GM23338 (cell line): Measurements from ENCODE around the gene MPV17. TPM values are rescaled to one million over a fixed set of nuclear protein-coding genes. Genes with fewer than 3 reads are reported as not detected.

Experiments
- ATAC-seq: fragments of 200-7000 bp; cut with Tn5 transposase; 3 replicates; pipeline ENCODE4 v1.9.1; 2020
- DNase-seq: peaks from one replicate; pipeline ENCODE4 v3.0.0-alpha.2; 2015; ENCODE audit warnings: low spot score
- H2AFZ ChIP-seq: fragments of 200-600 bp; sonication (generic); 2 replicates; pipeline ENCODE4 v1.8.0; 2016; ENCODE audit warnings: antibody characterized with exemption, mild to moderate bottlenecking, moderate library complexity
- H3F3A ChIP-seq: fragments of 200-600 bp; sonication (generic); replicated peaks from 2 replicates; pipeline ENCODE4 v1.8.0; 2017; ENCODE audit warnings: antibody characterized with exemption, mixed run types, low read depth
- H3K27ac ChIP-seq: fragments of 200-600 bp; sonication (generic); 2 replicates; pipeline ENCODE4 v1.6.1; 2016; ENCODE audit warnings: low read depth
- H3K27me3 ChIP-seq: fragments of 200-600 bp; sonication (generic); 2 replicates; pipeline ENCODE4 v1.8.0; 2016; ENCODE audit warnings: mild to moderate bottlenecking, mixed run types, moderate library complexity; ENCODE audit not compliant: insufficient read depth
- H3K36me3 ChIP-seq: fragments of 200-600 bp; sonication (generic); 2 replicates; pipeline ENCODE4 v1.8.0; 2016; ENCODE audit warnings: mild to moderate bottlenecking; ENCODE audit not compliant: insufficient read depth
- H3K4me1 ChIP-seq: fragments of 200-600 bp; sonication (generic); 2 replicates; pipeline ENCODE4 v1.8.0; 2016; ENCODE audit warnings: mild to moderate bottlenecking, moderate library complexity; ENCODE audit not compliant: insufficient read depth
- H3K4me2 ChIP-seq: fragments of 200-600 bp; sonication (generic); 2 replicates; pipeline ENCODE4 v1.7.1; 2017; ENCODE audit warnings: mixed run types
- H3K4me3 ChIP-seq: fragments of 200-600 bp; sonication (generic); 2 replicates; pipeline ENCODE4 v1.6.1; 2016; ENCODE audit warnings: mixed run types
- H3K79me2 ChIP-seq: fragments of 200-600 bp; sonication (generic); replicated peaks from 2 replicates; pipeline ENCODE4 v1.8.0; 2017; ENCODE audit warnings: mild to moderate bottlenecking; ENCODE audit not compliant: insufficient read depth
- H3K9me2 ChIP-seq: fragments of 200-600 bp; sonication (generic); 2 replicates; pipeline ENCODE4 v1.8.0; 2017; ENCODE audit not compliant: insufficient read depth
- H4K20me1 ChIP-seq: fragments of 200-600 bp; sonication (generic); replicated peaks from 2 replicates; pipeline ENCODE4 v1.8.0; 2017; ENCODE audit warnings: mild to moderate bottlenecking; ENCODE audit not compliant: insufficient read depth
- H3K27ac Mint-ChIP-seq: 2 replicates; pipeline ENCODE4 v1.8.0; 2020; ENCODE audit warnings: inconsistent platforms, mild to moderate bottlenecking, moderate library complexity, mixed read lengths
- H3K27me3 Mint-ChIP-seq: 3 replicates; pipeline ENCODE4 v1.8.0; 2022; ENCODE audit warnings: low read depth, mild to moderate bottlenecking, moderate library complexity, mixed read lengths, inconsistent platforms; ENCODE audit not compliant: insufficient read depth, poor library complexity
- H3K36me3 Mint-ChIP-seq: 3 replicates; pipeline ENCODE4 v1.8.0; 2021; ENCODE audit warnings: low read depth, mild to moderate bottlenecking, inconsistent platforms, moderate library complexity, mixed read lengths
- H3K4me1 Mint-ChIP-seq: 3 replicates; pipeline ENCODE4 v1.8.0; 2020; ENCODE audit warnings: mild to moderate bottlenecking, inconsistent platforms, mixed read lengths
- H3K4me3 Mint-ChIP-seq: 3 replicates; pipeline ENCODE4 v1.8.0; 2021; ENCODE audit warnings: moderate library complexity, mild to moderate bottlenecking, inconsistent platforms, mixed read lengths
- H3K9me3 Mint-ChIP-seq: 3 replicates; pipeline ENCODE4 v1.8.0; 2020; ENCODE audit warnings: moderate library complexity, mild to moderate bottlenecking, inconsistent platforms, mixed read lengths
- CREB1 ChIP-seq: fragments of 250-450 bp; sonication (Bioruptor Pico); IDR thresholded peaks from 2 replicates; pipeline ENCODE4 v1.5.0; 2020; ENCODE audit warnings: low read depth, mild to moderate bottlenecking, moderate library complexity
- EZH2 ChIP-seq: fragments of 200-600 bp; sonication (generic); IDR thresholded peaks from one replicate; pipeline ENCODE4 v1.8.0; 2017; ENCODE audit warnings: antibody characterized with exemption, mild to moderate bottlenecking, low read depth; ENCODE audit not compliant: unreplicated experiment
- EZH2phosphoT487 ChIP-seq: fragments of 200-600 bp; sonication (generic); IDR thresholded peaks from one replicate; pipeline ENCODE4 v1.8.1; 2018; ENCODE audit warnings: antibody characterized with exemption; ENCODE audit not compliant: unreplicated experiment
- JUNB ChIP-seq: IDR thresholded peaks from one replicate; pipeline ENCODE4 v1.6.1; 2016; ENCODE audit warnings: antibody characterized with exemption; ENCODE audit not compliant: unreplicated experiment
- NANOG ChIP-seq: IDR thresholded peaks from 2 replicates; pipeline ENCODE4 v1.6.1; 2016; ENCODE audit warnings: antibody characterized with exemption, borderline replicate concordance
- POLR2AphosphoS5 ChIP-seq: IDR thresholded peaks from 2 replicates; pipeline ENCODE4 v1.6.1; 2016; ENCODE audit warnings: antibody characterized with exemption, low read depth
- ZNF114 ChIP-seq: fragments of 250-450 bp; sonication (Bioruptor Pico); IDR thresholded peaks from 2 replicates; pipeline ENCODE4 v1.5.0; 2020; ENCODE audit warnings: mild to moderate bottlenecking, moderate library complexity
- ZNF331 ChIP-seq: fragments of 250-450 bp; sonication (Bioruptor Pico); IDR thresholded peaks from 2 replicates; pipeline ENCODE4 v1.5.0; 2020; ENCODE audit warnings: low read depth, mild to moderate bottlenecking, moderate library complexity
- polyA plus RNA-seq: library from polyadenylated mRNA; unstranded; fragments of >200 nt; fragmentation: Nextera tagmentation; extraction: Ambion mirVana; gene quantifications from 2 replicates; pipeline ENCODE4 v1.2.1, GENCODE V29; 2016
- total RNA-seq: library from RNA; depleted of rRNA; stranded (reverse); fragments of >200 nt; shearing (Covaris generic); gene quantifications from 2 replicates; pipeline ENCODE4 v1.2.3, GENCODE V29; 2014
- TF ChIP-seq, protein P1 (sequence below): IDR thresholded peaks from 2 replicates; pipeline ENCODE4 v1.6.1; 2016; ENCODE audit warnings: antibody characterized with exemption
- TF ChIP-seq, protein P2 (sequence below): IDR thresholded peaks from one replicate; pipeline ENCODE4 v1.6.1; 2018; ENCODE audit warnings: antibody characterized with exemption; ENCODE audit not compliant: unreplicated experiment
- TF ChIP-seq, protein P3 (sequence below), 2 experiments: fragments of 200-600 bp in 1 of 2; sonication (generic) in 1 of 2; conservative IDR thresholded peaks; 2 replicates each; pipeline versions ENCODE4 v1.5.1 to v1.6.1; 2016 to 2017; ENCODE audit warnings: antibody characterized with exemption in 2 of 2, low read depth in 2 of 2, mild to moderate bottlenecking in 2 of 2, moderate library complexity in 1 of 2

Gene MPV17
- total and polyA plus RNA-seq, 2 experiments from 2014 or later = 52.5 to 94.2 TPM

DNA sequence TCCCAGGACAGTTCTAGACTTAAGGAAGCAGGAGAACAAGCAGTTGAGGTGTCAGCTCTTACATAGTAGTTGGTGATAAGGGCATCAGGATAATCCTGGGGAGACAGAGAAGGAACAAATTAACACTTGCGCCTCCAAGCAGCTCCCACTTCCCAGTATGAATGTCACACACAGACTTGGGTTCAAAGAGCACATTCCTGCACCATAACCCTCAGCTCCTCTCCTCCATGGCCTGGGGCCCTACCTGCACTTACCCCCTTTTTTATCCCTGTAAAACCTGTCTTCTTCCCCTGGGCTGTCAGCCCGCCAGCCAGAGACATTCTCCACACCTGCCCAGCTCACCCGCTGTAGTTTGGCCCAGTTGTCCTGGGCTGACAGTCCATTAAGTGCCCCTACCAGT is 10.7 kb downstream of the MPV17 start:
- Histone ChIP-seq H3K4me2 (no peak overlapping the region), H3K27ac (no peak overlapping the region), H3K79me2 (no peaks in the 10 kb centered on the region), H2AFZ (no peak overlapping the region), H3K4me1 (peaks cover 13% of the 10 kb centered on the region), H3K4me3 (no peak overlapping the region), H3F3A (0 out of 2 replicates have a peak, but pooled peaks cover 6% of the 10 kb centered on the region), H3K27me3 (peaks cover 28% of the 10 kb centered on the region), H3K36me3 (no peaks in the 10 kb centered on the region), H4K20me1 (peaks cover 7% of the 10 kb centered on the region; the same call in 1 of the 2 replicates), H3K9me2 (no peaks in the 10 kb centered on the region)
- Mint-ChIP-seq H3K4me3 (no peak overlapping the region), H3K27ac (no peak overlapping the region), H3K36me3 (peaks cover 5% of the 10 kb centered on the region; the same call in 1 of the 3 replicates), H3K27me3 (peaks cover 25% of the 10 kb centered on the region), H3K9me3 (no peaks in the 10 kb centered on the region), H3K4me1 (peaks cover 17% of the 10 kb centered on the region; the same call in 2 of the 3 replicates)
- TF ChIP-seq JUNB = no peak
- TF ChIP-seq ZNF114 (CRISPR knock-in tag) = no peak
- TF ChIP-seq ZNF331 = no peak
- TF ChIP-seq, protein P1, sequence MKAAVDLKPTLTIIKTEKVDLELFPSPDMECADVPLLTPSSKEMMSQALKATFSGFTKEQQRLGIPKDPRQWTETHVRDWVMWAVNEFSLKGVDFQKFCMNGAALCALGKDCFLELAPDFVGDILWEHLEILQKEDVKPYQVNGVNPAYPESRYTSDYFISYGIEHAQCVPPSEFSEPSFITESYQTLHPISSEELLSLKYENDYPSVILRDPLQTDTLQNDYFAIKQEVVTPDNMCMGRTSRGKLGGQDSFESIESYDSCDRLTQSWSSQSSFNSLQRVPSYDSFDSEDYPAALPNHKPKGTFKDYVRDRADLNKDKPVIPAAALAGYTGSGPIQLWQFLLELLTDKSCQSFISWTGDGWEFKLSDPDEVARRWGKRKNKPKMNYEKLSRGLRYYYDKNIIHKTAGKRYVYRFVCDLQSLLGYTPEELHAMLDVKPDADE = no peak
- no peak for TF ChIP-seq CREB1
- ATAC-seq = no peak
- no peak for DNase-seq

DNA sequence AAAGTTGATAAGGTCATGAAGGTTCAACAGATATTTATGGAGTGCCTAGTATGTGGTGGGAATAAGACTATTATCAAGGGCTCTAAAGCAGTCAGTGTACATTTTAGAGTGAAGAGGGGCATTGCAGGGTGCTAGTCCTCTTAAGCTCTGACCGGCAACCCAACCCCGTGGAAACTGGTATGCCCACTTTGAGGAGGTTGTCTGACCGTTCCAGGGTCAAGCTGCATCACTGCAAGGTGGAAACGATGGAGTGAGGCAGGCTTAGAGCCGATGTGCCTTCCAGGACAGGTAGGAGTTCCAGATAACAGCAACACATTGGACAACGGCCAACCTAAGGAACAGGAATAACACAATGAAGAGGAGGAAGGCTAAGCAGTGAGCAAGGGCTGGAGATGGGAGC is 13.2 kb downstream of the MPV17 start:
- no peak overlapping the region for H3K4me3 Mint-ChIP-seq
- ATAC-seq = no peak
- no peak overlapping the region for H3K4me3 ChIP-seq
- H3K4me1 ChIP-seq = peaks cover 9% of the 10 kb centered on the region; the same call in 1 of the 2 replicates
- no peaks in the 10 kb centered on the region for H3K79me2 ChIP-seq
- no peak for DNase-seq
- peaks cover 50% of the 10 kb centered on the region for H3K27me3 Mint-ChIP-seq
- H3K4me2 ChIP-seq = no peak overlapping the region
- TF ChIP-seq EZH2 (no peak), EZH2phosphoT487 (no peak), NANOG (no peak), ZNF331 (no peak), POLR2AphosphoS5 (no peak)
- TF ChIP-seq, protein P2, sequence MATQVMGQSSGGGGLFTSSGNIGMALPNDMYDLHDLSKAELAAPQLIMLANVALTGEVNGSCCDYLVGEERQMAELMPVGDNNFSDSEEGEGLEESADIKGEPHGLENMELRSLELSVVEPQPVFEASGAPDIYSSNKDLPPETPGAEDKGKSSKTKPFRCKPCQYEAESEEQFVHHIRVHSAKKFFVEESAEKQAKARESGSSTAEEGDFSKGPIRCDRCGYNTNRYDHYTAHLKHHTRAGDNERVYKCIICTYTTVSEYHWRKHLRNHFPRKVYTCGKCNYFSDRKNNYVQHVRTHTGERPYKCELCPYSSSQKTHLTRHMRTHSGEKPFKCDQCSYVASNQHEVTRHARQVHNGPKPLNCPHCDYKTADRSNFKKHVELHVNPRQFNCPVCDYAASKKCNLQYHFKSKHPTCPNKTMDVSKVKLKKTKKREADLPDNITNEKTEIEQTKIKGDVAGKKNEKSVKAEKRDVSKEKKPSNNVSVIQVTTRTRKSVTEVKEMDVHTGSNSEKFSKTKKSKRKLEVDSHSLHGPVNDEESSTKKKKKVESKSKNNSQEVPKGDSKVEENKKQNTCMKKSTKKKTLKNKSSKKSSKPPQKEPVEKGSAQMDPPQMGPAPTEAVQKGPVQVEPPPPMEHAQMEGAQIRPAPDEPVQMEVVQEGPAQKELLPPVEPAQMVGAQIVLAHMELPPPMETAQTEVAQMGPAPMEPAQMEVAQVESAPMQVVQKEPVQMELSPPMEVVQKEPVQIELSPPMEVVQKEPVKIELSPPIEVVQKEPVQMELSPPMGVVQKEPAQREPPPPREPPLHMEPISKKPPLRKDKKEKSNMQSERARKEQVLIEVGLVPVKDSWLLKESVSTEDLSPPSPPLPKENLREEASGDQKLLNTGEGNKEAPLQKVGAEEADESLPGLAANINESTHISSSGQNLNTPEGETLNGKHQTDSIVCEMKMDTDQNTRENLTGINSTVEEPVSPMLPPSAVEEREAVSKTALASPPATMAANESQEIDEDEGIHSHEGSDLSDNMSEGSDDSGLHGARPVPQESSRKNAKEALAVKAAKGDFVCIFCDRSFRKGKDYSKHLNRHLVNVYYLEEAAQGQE = no peak
- TF ChIP-seq, protein P1 = no peak
- TF ChIP-seq, protein P3, sequence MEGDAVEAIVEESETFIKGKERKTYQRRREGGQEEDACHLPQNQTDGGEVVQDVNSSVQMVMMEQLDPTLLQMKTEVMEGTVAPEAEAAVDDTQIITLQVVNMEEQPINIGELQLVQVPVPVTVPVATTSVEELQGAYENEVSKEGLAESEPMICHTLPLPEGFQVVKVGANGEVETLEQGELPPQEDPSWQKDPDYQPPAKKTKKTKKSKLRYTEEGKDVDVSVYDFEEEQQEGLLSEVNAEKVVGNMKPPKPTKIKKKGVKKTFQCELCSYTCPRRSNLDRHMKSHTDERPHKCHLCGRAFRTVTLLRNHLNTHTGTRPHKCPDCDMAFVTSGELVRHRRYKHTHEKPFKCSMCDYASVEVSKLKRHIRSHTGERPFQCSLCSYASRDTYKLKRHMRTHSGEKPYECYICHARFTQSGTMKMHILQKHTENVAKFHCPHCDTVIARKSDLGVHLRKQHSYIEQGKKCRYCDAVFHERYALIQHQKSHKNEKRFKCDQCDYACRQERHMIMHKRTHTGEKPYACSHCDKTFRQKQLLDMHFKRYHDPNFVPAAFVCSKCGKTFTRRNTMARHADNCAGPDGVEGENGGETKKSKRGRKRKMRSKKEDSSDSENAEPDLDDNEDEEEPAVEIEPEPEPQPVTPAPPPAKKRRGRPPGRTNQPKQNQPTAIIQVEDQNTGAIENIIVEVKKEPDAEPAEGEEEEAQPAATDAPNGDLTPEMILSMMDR (conservative IDR thresholded peaks at IDR 0.05; ENCODE audit: low read depth in 2 of 2) = no peak
- H3K27ac Mint-ChIP-seq = no peak overlapping the region
- peaks cover 4% of the 10 kb centered on the region; the same call in 1 of the 2 replicates for H4K20me1 ChIP-seq
- H3K9me2 ChIP-seq = no peaks in the 10 kb centered on the region
- H3K9me3 Mint-ChIP-seq = no peaks in the 10 kb centered on the region
- H3F3A ChIP-seq = 0 out of 2 replicates have a peak, but pooled peaks cover 6% of the 10 kb centered on the region
- H3K27me3 ChIP-seq = peaks cover 53% of the 10 kb centered on the region
- H3K36me3 Mint-ChIP-seq = peaks cover 5% of the 10 kb centered on the region; the same call in 1 of the 3 replicates
- no peak overlapping the region for H2AFZ ChIP-seq
- no peaks in the 10 kb centered on the region for H3K36me3 ChIP-seq
- H3K27ac ChIP-seq = no peak overlapping the region
- peaks cover 2% of the 10 kb centered on the region; the same call in 2 of the 3 replicates for H3K4me1 Mint-ChIP-seq
